ENCODE measurements around the gene PJA2. TPM values are rescaled to one million over a fixed set of nuclear protein-coding genes. Genes with fewer than 3 reads are reported as not detected.
"Not testable (repeated sequence)": the region's sequence is repeated elsewhere in the genome, so short reads cannot be mapped to it uniquely, and the experiment has no call there.

PJA2 gene
- total RNA-seq, 1 donor from 2014 or later = 299 TPM

DNA sequence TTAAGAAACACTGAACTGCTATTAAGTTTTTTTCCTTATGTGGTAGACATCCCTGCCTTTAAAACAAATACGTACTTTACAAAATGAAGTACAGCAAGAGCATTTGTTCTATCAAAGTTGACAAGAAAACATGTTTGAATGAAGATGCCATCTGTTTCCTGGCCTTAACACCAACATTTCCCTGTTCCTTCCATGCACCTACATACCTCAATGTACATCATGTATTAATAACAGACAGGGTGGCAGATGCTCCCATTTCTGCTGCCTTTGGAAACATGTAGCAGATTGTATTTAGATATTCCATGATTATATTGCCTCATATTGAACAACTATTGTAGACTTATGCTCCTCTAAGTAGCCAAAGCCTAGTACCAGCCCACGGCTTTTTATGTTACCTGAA is 104.4 kb downstream of the PJA2 start:
- no peak for DNase-seq

DNA sequence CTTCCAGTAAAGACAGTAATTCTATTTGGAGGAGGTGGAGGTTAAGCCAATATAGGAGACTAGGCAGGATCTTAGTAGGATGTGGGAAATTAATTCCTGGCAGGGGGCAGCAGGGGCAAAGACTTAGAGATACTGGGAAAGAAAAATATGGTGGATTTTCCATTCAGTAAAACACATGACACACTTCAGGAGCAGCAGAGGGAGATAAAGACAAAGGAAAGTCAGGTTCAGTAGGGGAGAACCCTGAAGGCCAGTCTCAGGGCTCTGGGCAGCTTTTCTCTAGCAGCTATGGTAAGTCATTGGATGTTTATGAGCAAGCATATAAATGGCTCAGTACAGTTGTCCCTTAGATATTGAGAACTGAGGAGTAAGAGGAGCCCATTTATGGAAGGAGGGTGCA is 105.5 kb downstream of the PJA2 start:
- no peak for DNase-seq

DNA sequence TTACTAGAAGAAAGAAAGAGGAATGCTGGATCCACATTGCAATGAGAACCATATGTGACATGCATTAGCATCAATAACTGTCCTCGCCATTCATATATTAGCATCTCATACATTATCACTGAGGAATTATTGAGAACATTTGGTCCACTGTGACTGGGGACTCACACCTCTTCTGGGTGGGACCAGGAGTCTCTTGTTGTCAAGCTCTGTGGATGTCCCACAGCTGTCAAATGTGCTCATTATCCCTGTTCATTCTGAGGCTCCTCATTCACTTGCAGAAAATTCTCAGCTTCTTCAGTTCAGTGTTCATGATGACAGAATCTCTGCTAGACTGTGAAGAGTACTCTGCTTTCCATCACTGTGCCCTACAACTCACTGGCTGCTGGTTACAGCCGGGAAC is 109.4 kb downstream of the PJA2 start:
- DNase-seq = no peak

DNA sequence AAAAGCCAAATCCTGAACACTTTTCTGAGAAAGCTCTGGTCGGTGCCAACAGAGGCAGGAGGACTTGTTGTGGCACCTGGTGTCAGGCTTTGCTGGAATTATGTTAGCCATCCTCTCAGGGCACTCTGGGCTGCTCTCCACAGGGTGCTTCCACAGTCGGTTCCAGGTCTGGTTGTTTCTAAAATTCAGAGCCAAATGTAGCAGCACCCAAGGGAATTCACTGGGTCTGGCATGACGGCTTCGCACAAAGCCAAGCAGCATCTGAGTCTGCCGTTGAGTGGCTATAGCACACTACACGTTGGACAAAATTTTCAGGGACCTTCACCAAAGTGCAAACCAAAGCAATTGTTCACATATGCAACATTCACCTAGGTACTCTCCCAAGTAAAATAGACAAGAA is 110.2 kb downstream of the PJA2 start:
- DNase-seq = no peak

DNA sequence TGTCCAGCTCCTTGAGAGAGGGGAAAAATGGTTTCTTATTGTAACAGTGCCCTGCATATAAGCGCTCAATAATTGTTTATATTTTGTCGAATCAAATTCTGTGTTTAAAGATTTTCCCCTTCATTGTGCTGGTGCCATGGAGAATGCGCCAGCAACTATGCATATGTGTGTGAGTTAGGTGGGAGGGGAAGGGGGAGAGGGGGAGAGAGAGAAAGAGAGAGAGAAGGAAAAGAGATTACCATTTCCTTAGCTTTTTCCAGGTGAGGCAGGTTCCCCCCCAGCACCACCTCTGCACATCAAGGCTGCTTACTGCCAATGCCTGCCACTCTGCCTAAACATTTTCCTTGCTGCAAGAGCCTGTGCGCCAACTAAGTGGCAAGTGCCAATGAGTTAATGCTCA is 111.0 kb downstream of the PJA2 start:
- no peak for DNase-seq

DNA sequence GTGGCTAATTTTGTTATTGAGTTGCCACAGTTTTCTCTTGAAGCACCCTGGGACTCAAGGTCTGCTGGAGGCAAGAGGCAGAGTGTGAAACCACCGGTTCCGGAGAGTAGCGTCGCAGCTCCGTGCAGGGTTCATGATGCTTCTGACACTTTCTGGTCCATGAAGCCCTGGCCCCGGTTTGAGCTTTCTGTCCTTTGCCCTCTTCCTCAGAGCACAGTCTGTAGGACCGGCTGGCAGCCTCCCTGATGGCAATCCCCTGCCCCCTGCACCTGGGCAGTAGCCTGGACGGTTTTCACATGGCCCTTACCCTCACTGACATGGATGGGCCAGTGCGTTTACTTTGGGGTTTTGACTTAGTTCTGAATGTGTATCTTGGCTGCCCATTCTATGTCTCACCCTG is 111.9 kb downstream of the PJA2 start:
- no peak for DNase-seq

DNA sequence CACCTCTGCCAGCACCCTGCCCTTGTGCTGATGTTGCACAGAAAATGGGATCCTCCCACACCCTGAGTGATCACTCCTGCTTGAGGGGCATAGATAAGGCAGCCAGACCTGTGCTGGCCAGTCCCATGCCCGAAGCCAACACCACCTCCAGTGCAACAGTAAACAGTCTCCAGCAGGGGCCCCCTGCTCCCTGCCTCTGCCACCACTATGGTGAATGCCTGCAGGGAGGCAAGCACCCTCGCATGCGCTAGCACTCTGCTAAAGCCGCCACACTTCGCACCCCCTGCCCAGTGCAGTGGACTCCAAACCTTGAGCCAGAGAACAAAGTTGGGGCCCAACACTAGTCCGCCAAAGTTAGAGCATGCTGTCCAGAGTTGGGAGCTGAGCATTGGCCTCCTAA is 118.7 kb downstream of the PJA2 start:
- DNase-seq = no peak

DNA sequence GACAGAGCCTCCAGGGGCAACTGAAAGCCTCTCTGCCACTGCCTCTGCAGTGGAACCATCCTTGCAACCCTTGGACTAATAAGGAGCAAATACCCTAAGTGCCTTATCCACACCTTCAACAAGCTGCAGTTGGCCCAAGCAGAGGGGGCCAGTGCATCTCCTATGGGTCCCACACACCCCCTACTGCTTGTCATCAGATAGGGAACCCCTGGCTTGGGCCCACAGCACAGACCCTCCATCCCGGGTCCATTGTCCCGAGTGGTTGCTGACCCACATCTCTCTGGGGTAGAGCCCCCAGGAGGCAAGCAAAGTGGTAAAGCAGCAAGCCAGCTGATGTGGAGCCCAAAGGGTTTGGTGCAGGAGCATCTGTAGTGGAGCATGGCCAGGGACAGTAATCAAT is 119.5 kb downstream of the PJA2 start:
- no peak for DNase-seq

DNA sequence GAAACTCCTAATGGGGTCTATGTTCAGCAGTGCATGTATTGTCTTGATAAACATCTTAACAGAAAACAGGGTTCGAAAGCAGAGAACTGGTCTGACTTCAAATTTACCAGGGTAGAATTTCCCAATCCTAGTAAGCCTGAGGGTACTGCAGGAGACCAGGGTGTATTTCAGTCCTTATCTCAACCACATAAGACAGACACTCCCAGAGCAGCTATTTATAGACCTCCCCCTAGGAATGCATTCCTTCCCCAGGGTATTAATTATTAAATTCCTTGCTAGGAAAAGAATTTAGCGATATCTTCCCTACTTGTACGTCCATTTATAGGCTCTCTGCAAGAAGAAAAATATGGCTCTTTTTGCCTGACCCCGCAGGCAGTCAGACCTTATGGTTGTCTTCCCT is 123.1 kb downstream of the PJA2 start:
- not testable (repeated sequence) for DNase-seq
